ENCODE results near the gene FSTL4. TPM values are rescaled to one million over a fixed set of nuclear protein-coding genes. Genes with fewer than 3 reads are reported as not detected.
"Not testable (repeated sequence)": the region's sequence is repeated elsewhere in the genome, so short reads cannot be mapped to it uniquely, and the experiment has no call there.

Gene FSTL4
- total and polyA plus RNA-seq, 2 donors (not counting 1 experiment from before 2014, with no cell fraction given) = 0.31 to 6.7 TPM

GRCh38 chr5:133539818-133540217 is 72.5 kb downstream of the FSTL4 start:
- H4K20me1 ChIP-seq (ENCODE audit: control insufficient read depth, insufficient read depth, low read length, poor library complexity, severe bottlenecking) = no peaks in the 10 kb centered on the region
- Mint-ChIP-seq H3K9me3 (ENCODE audit: insufficient read depth) (no peaks in the 10 kb centered on the region), H3K27me3 (peaks cover 35% of the 10 kb centered on the region), H3K27ac (no peak overlapping the region), H3K4me3 (no peak overlapping the region), H3K4me1 (no peaks in the 10 kb centered on the region)
- peaks cover 0 to 10% (median 6%) of the 10 kb centered on the region in 4 experiments for H3K27me3 ChIP-seq (replicated peaks in 1 of 4; ENCODE audit: control extremely low read depth in 1 of 4, control insufficient read depth in 3 of 4, insufficient read depth in 4 of 4, low read length in 3 of 4)
- no peaks in the 10 kb centered on the region for H3K4me1 ChIP-seq (ENCODE audit: control insufficient read depth in 2 of 2, insufficient read depth in 2 of 2, low read length in 2 of 2)
- no CpG with 5 or more reads among the region's 1 CpG for WGBS (ENCODE audit: insufficient coverage)
- no peak overlapping the region for H3K4me3 ChIP-seq (ENCODE audit: control extremely low read depth in 1 of 5, extremely low read depth in 1 of 5, insufficient read depth in 1 of 5, low read depth in 2 of 5, low read length in 4 of 5)
- no peaks in the 10 kb centered on the region for H3K79me2 ChIP-seq (ENCODE audit: control insufficient read depth, insufficient read depth, low read length)
- no peak overlapping the region for H3K9ac ChIP-seq (ENCODE audit: low read length)
- DNase-seq = no peak
- ATAC-seq (ENCODE audit: low read depth) = no peak
- intact Hi-C loops (cut with micrococcal nuclease) = no loop called here
- H3K4me2 ChIP-seq (replicated peaks; ENCODE audit: low read depth, low read length, poor library complexity, severe bottlenecking) = no peak overlapping the region
- POLR2A ChIA-PET = no interaction called here
- no peaks in the 10 kb centered on the region for H3K36me3 ChIP-seq (replicated peaks in 1 of 2; ENCODE audit: control extremely low read depth in 1 of 2, control insufficient read depth in 1 of 2, extremely low read depth in 1 of 2, insufficient read depth in 2 of 2, low read length in 1 of 2)
- no peak overlapping the region for H3K27ac ChIP-seq (ENCODE audit: low read length in 2 of 2)
- CTCF ChIA-PET = no interaction called here
- H2AFZ ChIP-seq (ENCODE audit: insufficient read depth, low read depth, low read length, poor library complexity, severe bottlenecking) = no peak overlapping the region
- no peak for TF ChIP-seq EZH2 (IDR thresholded peaks at IDR 0.05; ENCODE audit: borderline replicate concordance, insufficient read depth, low read depth, low read length, poor library complexity, severe bottlenecking)
- TF ChIP-seq CTCF (IDR thresholded peaks at IDR 0.05) = no peak
- H3K9me3 ChIP-seq (ENCODE audit: control extremely low read depth in 1 of 3, control insufficient read depth in 2 of 3, insufficient read depth in 1 of 3, low read length in 2 of 3) = no peaks in the 10 kb centered on the region

- Mint-ChIP-seq H3K9me3 (ENCODE audit: insufficient read depth) (no peaks in the 10 kb centered on the region), H3K4me1 (no peaks in the 10 kb centered on the region), H3K4me3 (no peak overlapping the region), H3K27ac (no peak overlapping the region), H3K27me3 (peaks cover 35% of the 10 kb centered on the region)
- Histone ChIP-seq H4K20me1 (ENCODE audit: control insufficient read depth, insufficient read depth, low read length, poor library complexity, severe bottlenecking) (no peaks in the 10 kb centered on the region), H3K9ac (ENCODE audit: low read length) (no peak overlapping the region), H3K79me2 (ENCODE audit: control insufficient read depth, insufficient read depth, low read length) (no peaks in the 10 kb centered on the region), H3K27ac (ENCODE audit: low read length in 2 of 2) (no peak overlapping the region), H2AFZ (ENCODE audit: insufficient read depth, low read depth, low read length, poor library complexity, severe bottlenecking) (no peak overlapping the region), H3K4me2 (replicated peaks; ENCODE audit: low read depth, low read length, poor library complexity, severe bottlenecking) (no peak overlapping the region), H3K4me1 (ENCODE audit: control insufficient read depth in 2 of 2, insufficient read depth in 2 of 2, low read length in 2 of 2) (no peaks in the 10 kb centered on the region), H3K9me3 (ENCODE audit: control extremely low read depth in 1 of 3, control insufficient read depth in 2 of 3, insufficient read depth in 1 of 3, low read length in 2 of 3) (no peaks in the 10 kb centered on the region), H3K36me3 (replicated peaks in 1 of 2; ENCODE audit: control extremely low read depth in 1 of 2, control insufficient read depth in 1 of 2, extremely low read depth in 1 of 2, insufficient read depth in 2 of 2, low read length in 1 of 2) (no peaks in the 10 kb centered on the region), H3K4me3 (ENCODE audit: control extremely low read depth in 1 of 5, extremely low read depth in 1 of 5, insufficient read depth in 1 of 5, low read depth in 2 of 5, low read length in 4 of 5) (no peak overlapping the region), H3K27me3 (replicated peaks in 1 of 4; ENCODE audit: control extremely low read depth in 1 of 4, control insufficient read depth in 3 of 4, insufficient read depth in 4 of 4, low read length in 3 of 4) (peaks cover 0 to 8% (median 2%) of the 10 kb centered on the region in 4 experiments)
- ATAC-seq (ENCODE audit: low read depth) (no peak), DNase-seq (no peak)
- TF ChIP-seq CTCF (IDR thresholded peaks at IDR 0.05) = no peak
- ChIA-PET POLR2A (interaction anchor here (0.6 kb wide), 1 partner anchor 501 kb away, joined by 3 read pairs; no protein-coding TSS in a partner anchor), CTCF (no interaction called here)
- WGBS (ENCODE audit: insufficient coverage) = 92% methylated on average over 4 of the region's 7 CpGs
- intact Hi-C loops (cut with micrococcal nuclease) = no loop called here
Observed at GRCh38 chr5:133538718-133539117, 73.6 kb downstream of the FSTL4 start.

GRCh38 chr5:133535241-133535929 is 77.0 kb downstream of the FSTL4 start:
- H3K27ac Mint-ChIP-seq; H3K4me1 Mint-ChIP-seq; H3K4me1 ChIP-seq (ENCODE audit: control insufficient read depth in 2 of 2, insufficient read depth in 2 of 2, low read length in 2 of 2); H3K4me2 ChIP-seq (replicated peaks; ENCODE audit: low read depth, low read length, poor library complexity, severe bottlenecking); H2AFZ ChIP-seq (ENCODE audit: insufficient read depth, low read depth, low read length, poor library complexity, severe bottlenecking); CTCF ChIA-PET; H3K4me3 ChIP-seq (ENCODE audit: control extremely low read depth in 1 of 5, extremely low read depth in 1 of 5, insufficient read depth in 1 of 5, low read depth in 2 of 5, low read length in 4 of 5); H3K27me3 ChIP-seq (replicated peaks in 1 of 4; ENCODE audit: control extremely low read depth in 1 of 4, control insufficient read depth in 3 of 4, insufficient read depth in 4 of 4, low read length in 3 of 4); H3K79me2 ChIP-seq (ENCODE audit: control insufficient read depth, insufficient read depth, low read length); POLR2A ChIA-PET; H3K4me3 Mint-ChIP-seq; H3K9ac ChIP-seq (ENCODE audit: low read length); DNase-seq; H3K9me3 ChIP-seq (ENCODE audit: control extremely low read depth in 1 of 3, control insufficient read depth in 2 of 3, insufficient read depth in 1 of 3, low read length in 2 of 3); H3K36me3 ChIP-seq (replicated peaks in 1 of 2; ENCODE audit: control extremely low read depth in 1 of 2, control insufficient read depth in 1 of 2, extremely low read depth in 1 of 2, insufficient read depth in 2 of 2, low read length in 1 of 2); H3K27ac ChIP-seq (ENCODE audit: low read length in 2 of 2); ATAC-seq (ENCODE audit: low read depth); intact Hi-C loops (cut with micrococcal nuclease); H4K20me1 ChIP-seq (ENCODE audit: control insufficient read depth, insufficient read depth, low read length, poor library complexity, severe bottlenecking); H3K9me3 Mint-ChIP-seq (ENCODE audit: insufficient read depth): not testable (repeated sequence)
- 60% methylated on average over 1 of the region's 13 CpGs for WGBS (ENCODE audit: insufficient coverage)
- H3K27me3 Mint-ChIP-seq = peaks cover 23% of the 10 kb centered on the region

Measured in B cell (primary cell).